ENCODE results near the gene KCNJ8. TPM values are rescaled to one million over a fixed set of nuclear protein-coding genes. Genes with fewer than 3 reads are reported as not detected.
A peak's percentile ranks its signal among the peaks of the same experiment; 100 is the strongest.
"Not testable (repeated sequence)": the region's sequence is repeated elsewhere in the genome, so short reads cannot be mapped to it uniquely, and the experiment has no call there.

The KCNJ8 gene
- total RNA-seq, 2 donors from 2014 or later: not detected

- H3K36me3 Mint-ChIP-seq, ATAC-seq: not testable (repeated sequence)
These were observed 20.5 kb upstream of the KCNJ8 start for GRCh38 chr12:21794807-21795595.

DNA sequence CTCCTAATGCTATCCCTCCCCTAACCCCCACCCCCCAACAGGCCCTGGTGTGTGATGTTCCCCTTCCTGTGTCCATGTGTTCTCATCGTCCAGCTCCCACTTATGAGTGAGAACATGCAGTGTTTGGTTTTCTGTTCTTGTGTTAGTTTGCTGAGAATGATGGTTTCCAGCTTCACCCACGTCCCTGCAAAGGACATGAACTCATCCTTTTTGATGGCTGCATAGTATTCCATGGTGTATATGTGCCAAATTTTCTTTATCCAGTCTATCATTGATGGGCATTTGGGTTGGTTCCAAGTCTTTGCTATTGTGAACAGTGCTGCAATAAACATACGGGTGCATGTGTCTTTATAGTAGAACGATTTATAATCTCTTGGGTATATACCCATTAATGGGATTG is 15.2 kb upstream of the KCNJ8 start:
- H3K36me3 Mint-ChIP-seq; H3K9me3 Mint-ChIP-seq; DNase-seq (ENCODE audit: low spot score in 2 of 2); H3K27ac Mint-ChIP-seq; ATAC-seq: not testable (repeated sequence)

More at GRCh38 chr12:21794807-21795595, 20.5 kb upstream of the KCNJ8 start:
- H3K9me3 Mint-ChIP-seq; H3K27ac Mint-ChIP-seq; DNase-seq (ENCODE audit: low spot score in 2 of 2): not testable (repeated sequence)

- Mint-ChIP-seq H3K27ac (no peak overlapping the region), H3K36me3 (peaks cover 0 to 5% of the 10 kb centered on the region in 2 donors), H3K9me3 (peaks cover 0 to 7% of the 10 kb centered on the region in 2 donors)
- DNase-seq (ENCODE audit: low spot score in 2 of 2) (no peak), ATAC-seq (no peak)
These were observed 13.8 kb upstream of the KCNJ8 start for GRCh38 chr12:21788089-21788983.

- Mint-ChIP-seq H3K9me3 (peaks cover 0 to 4% of the 10 kb centered on the region in 2 donors), H3K36me3 (no peaks in the 10 kb centered on the region), H3K27ac (no peak overlapping the region)
- no peak for ATAC-seq
- no peak for DNase-seq (ENCODE audit: low spot score in 2 of 2)
These were observed 11.6 kb upstream of the KCNJ8 start for GRCh38 chr12:21786041-21786531.

DNA sequence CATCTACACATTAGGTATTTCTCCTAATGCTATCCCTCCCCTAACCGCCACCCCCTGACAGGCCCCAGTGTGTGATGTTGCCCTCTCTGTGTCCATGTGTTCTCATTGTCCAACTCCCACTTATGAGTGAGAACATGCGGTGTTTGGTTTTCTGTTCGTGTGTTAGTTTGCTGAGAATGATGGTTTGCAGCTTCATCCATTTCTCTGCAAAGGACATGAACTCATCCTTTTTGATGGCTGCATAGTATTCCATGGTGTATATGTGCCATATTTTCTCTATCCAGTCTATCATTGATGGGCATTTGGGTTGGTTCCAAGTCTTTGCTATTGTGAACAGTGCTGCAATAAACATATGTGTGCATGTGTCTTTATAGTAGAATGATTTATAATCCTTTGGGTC is 8.2 kb upstream of the KCNJ8 start:
- H3K36me3 Mint-ChIP-seq; H3K27ac Mint-ChIP-seq; DNase-seq (ENCODE audit: low spot score in 2 of 2); H3K9me3 Mint-ChIP-seq; ATAC-seq: not testable (repeated sequence)

DNA sequence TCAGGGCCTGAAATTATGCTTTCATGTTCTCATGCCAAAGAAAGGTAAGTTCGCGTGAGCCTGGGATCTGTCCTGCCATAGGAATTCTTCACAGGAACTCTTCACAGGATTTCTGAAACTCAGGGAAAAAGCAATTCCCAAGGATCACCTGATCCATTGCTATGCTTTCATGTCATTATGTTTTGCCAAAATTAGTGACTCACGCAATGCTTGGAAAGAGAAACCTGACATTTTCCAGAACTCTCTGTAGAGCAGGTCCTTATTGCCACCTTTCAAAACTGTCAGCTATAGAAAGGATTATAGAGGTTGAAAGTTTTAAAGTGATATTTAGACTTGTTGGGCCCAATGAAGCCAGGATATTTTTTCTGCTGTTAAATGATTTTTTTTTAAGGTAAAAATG is 6.3 kb upstream of the KCNJ8 start:
- H3K9me3 Mint-ChIP-seq: peaks cover 0 to 4% of the 10 kb centered on the region in 2 donors
- no peak overlapping the region for H3K27ac Mint-ChIP-seq
- ATAC-seq (no peak), DNase-seq (ENCODE audit: low spot score in 2 of 2) (no peak)
- no peaks in the 10 kb centered on the region for H3K36me3 Mint-ChIP-seq

DNA sequence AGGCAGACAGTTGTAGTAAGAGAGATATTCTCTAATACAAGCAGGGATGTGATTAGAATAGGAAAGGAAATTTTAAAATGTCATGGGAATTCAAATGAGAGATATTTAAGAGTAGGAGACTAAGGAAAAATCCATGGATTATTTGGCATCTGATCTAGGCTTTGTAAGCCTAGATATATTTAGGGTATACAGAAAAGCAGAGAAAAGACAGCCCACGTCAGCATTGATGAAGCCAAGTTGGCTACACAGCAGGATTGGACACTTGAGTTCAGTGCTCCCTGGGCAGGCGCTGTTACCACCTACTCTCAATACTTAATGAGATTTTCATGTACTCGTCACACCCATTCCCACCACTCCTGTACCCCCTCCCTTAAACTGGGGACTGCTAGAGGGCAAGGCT is 1.7 kb upstream of the KCNJ8 start:
- ATAC-seq (no peak), DNase-seq (ENCODE audit: low spot score in 2 of 2) (no peak)
- no peaks in the 10 kb centered on the region for H3K36me3 Mint-ChIP-seq
- no peak overlapping the region for H3K27ac Mint-ChIP-seq
- no peaks in the 10 kb centered on the region for H3K9me3 Mint-ChIP-seq

DNA sequence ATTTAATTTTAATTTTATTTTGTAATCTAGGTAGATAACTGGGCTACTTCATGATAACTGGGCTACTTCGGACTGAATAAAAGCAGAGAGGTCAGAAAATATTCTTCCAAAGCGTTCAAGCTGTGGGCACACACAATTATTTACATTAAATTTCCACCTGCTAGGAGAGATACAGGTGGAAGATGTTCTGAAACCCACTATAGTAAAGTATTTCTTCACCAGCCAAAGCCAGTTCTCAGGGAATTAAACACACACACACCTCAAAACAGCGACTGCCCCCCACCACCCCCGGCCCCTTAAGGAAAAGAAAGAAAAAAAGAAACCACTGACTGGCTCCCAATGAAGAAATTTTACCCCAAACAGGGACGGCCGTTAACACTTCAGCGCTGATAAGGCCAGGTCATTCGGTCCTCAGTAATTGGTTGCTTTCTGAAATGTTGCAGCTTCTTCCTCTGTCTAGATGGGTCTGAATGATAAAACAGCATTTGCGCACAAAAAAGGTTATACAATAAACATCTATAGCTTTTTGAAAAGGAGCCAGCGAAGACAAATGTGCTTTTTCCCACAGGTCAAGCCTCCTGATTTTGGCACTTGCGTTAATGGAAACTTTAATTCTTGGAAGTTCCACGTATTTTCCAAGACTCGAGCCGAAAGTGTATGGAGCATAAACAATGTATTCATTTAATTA is 771 bp upstream of the KCNJ8 start:
- DNase-seq (ENCODE audit: low spot score in 2 of 2) (no peak), ATAC-seq (no peak)
- no peak overlapping the region for H3K27ac Mint-ChIP-seq
- H3K9me3 Mint-ChIP-seq: no peaks in the 10 kb centered on the region
- H3K36me3 Mint-ChIP-seq: no peaks in the 10 kb centered on the region

GRCh38 chr12:21773806-21774205 is 700 bp downstream of the KCNJ8 start:
- ATAC-seq: no peak
- no peaks in the 10 kb centered on the region for H3K36me3 Mint-ChIP-seq
- DNase-seq (ENCODE audit: low spot score in 2 of 2): no peak
- no peaks in the 10 kb centered on the region for H3K9me3 Mint-ChIP-seq
- no peak overlapping the region for H3K27ac Mint-ChIP-seq

GRCh38 chr12:21773263-21773741 is 1.2 kb downstream of the KCNJ8 start:
- no peaks in the 10 kb centered on the region for H3K36me3 Mint-ChIP-seq
- DNase-seq (ENCODE audit: low spot score in 2 of 2) (peak in 1 of 2 donors; percentile 4), ATAC-seq (peak; percentile 40 to 49)
- H3K27ac Mint-ChIP-seq: no peak overlapping the region
- H3K9me3 Mint-ChIP-seq: no peaks in the 10 kb centered on the region

DNA sequence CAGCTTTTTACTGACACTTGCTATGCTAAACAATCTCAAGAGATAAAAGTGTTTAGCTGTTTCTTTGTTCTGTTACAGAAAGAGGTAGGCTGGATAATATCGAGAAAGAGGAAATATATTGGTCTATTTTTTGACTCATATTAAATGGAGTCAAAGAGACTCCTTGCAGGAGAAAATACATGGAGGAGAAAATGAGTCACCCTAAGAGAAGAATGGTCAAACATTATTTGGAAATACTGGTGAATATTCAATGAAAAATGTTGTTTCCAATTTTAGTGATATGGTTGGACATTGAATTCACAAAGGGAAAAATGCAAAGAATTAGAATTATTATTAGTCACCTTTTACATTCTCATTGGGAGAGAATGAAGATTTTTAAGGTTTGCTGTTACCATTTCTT is 3.2 kb downstream of the KCNJ8 start:
- H3K27ac Mint-ChIP-seq: no peak overlapping the region
- no peak for DNase-seq (ENCODE audit: low spot score in 2 of 2)
- H3K36me3 Mint-ChIP-seq: no peaks in the 10 kb centered on the region
- ATAC-seq: no peak
- H3K9me3 Mint-ChIP-seq: no peaks in the 10 kb centered on the region

DNA sequence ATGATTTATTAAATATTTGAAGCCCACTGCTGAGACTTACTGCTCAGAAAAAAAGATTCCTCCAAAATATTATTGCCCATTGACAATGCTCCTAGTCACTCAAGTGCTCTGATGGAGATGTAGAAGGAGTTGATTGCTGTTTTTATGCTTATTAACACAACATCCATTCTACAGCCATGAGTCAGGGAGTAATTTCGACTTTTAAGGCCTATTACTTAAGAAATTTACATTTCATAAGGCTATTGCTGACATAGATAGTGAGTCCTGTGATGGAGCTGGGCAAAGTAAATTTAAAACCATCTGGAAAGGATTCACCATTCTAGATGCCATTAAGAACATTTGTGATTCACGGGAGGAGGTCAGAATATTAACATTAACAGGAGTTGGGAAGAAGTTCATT is 5.2 kb downstream of the KCNJ8 start:
- Mint-ChIP-seq H3K27ac (no peak overlapping the region), H3K9me3 (no peaks in the 10 kb centered on the region), H3K36me3 (no peaks in the 10 kb centered on the region)
- DNase-seq (ENCODE audit: low spot score in 2 of 2) (no peak), ATAC-seq (no peak)

- DNase-seq (ENCODE audit: low spot score in 2 of 2) (no peak), ATAC-seq (no peak)
- Mint-ChIP-seq H3K9me3 (no peaks in the 10 kb centered on the region), H3K27ac (no peak overlapping the region), H3K36me3 (no peaks in the 10 kb centered on the region)
These were observed 8.1 kb downstream of the KCNJ8 start for GRCh38 chr12:21766403-21766802.

- DNase-seq (ENCODE audit: low spot score in 2 of 2) (no peak), ATAC-seq (no peak)
- Mint-ChIP-seq H3K36me3 (no peaks in the 10 kb centered on the region), H3K9me3 (no peaks in the 10 kb centered on the region), H3K27ac (no peak overlapping the region)
These were observed 9.6 kb downstream of the KCNJ8 start for GRCh38 chr12:21764950-21765349.

DNA sequence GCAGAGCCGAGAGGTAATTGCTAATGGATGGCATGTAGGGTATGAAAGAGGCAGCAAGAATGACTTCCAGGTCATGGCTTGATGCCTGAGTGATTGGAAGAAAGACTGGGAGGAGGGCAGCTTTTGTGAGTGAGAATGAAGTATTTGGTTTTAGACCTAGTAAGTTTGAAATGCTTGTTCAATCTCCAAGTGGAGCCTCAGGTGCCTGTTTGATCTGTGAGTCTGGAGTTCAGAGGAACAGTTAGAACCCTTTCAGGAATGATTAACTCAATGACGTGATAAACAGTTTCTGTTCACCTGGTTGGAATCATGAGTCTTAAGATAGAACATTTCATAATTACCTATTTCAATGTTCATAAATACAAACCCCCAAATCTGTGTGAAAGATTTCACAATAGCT is 10.4 kb downstream of the KCNJ8 start:
- no peaks in the 10 kb centered on the region for H3K36me3 Mint-ChIP-seq
- no peak for DNase-seq (ENCODE audit: low spot score in 2 of 2)
- ATAC-seq: no peak
- no peak overlapping the region for H3K27ac Mint-ChIP-seq
- H3K9me3 Mint-ChIP-seq: peaks cover 0 to 2% of the 10 kb centered on the region in 2 donors

GRCh38 chr12:21763531-21763930 is 11.0 kb downstream of the KCNJ8 start:
- Mint-ChIP-seq H3K36me3 (no peaks in the 10 kb centered on the region), H3K9me3 (peaks cover 0 to 2% of the 10 kb centered on the region in 2 donors), H3K27ac (no peak overlapping the region)
- ATAC-seq (no peak), DNase-seq (ENCODE audit: low spot score in 2 of 2) (no peak)

DNA sequence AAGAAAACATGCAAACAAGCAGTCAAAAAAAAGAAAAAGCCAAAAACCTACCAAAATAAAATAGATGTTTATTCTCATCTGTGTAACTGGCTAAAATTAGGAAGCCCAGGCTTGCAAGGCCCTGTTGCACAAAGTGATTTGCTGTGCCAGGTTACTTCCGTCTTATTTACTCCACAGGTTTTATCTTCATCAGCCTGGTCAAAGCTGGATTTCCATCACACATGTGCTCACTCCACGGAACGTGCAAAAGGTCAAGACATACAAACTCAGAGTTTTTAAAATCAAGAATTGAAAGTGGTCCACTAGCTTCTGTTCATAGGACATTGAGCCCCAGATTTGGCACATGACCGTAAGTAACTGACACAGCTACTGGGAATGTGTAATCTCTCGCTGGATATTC is 14.8 kb downstream of the KCNJ8 start:
- Mint-ChIP-seq H3K27ac (no peak overlapping the region), H3K9me3 (peaks cover 0 to 2% of the 10 kb centered on the region in 2 donors), H3K36me3 (no peaks in the 10 kb centered on the region)
- ATAC-seq (no peak), DNase-seq (ENCODE audit: low spot score in 2 of 2) (no peak)

Measured in activated naive CD4-positive, alpha-beta T cell treated with anti-CD3 and anti-CD28 coated beads, Interleukin-2, amount 50 U/mL, for 72 hours (primary cell).